GM23248 (cell line): ENCODE results near the gene NR2F2. TPM values are rescaled to one million over a fixed set of nuclear protein-coding genes. Genes with fewer than 3 reads are reported as not detected.

ENCODE experiments used
- DNase-seq: peaks from one replicate; pipeline ENCODE4 v3.0.0-alpha.2; 2015
- H2AFZ ChIP-seq: fragments of 200-600 bp; sonication (generic); 2 replicates; pipeline ENCODE4 v1.6.1; 2016; ENCODE audit warnings: antibody characterized with exemption
- H3F3A ChIP-seq: fragments of 200-600 bp; sonication (generic); 2 replicates; pipeline ENCODE4 v1.6.1; 2016; ENCODE audit warnings: mild to moderate bottlenecking, antibody characterized with exemption, mixed run types; ENCODE audit not compliant: insufficient read depth
- H3K27ac ChIP-seq: fragments of 200-600 bp; sonication (generic); 2 replicates; pipeline ENCODE4 v1.5.1; 2016; ENCODE audit warnings: mild to moderate bottlenecking
- H3K27me3 ChIP-seq: fragments of 200-600 bp; sonication (generic); replicated peaks from 2 replicates; pipeline ENCODE4 v1.6.1; 2016; ENCODE audit warnings: mild to moderate bottlenecking; ENCODE audit not compliant: insufficient read depth
- H3K36me3 ChIP-seq: fragments of 200-600 bp; sonication (generic); 2 replicates; pipeline ENCODE4 v1.6.1; 2016; ENCODE audit warnings: low read depth, mild to moderate bottlenecking
- H3K4me1 ChIP-seq: fragments of 200-600 bp; sonication (generic); 2 replicates; pipeline ENCODE4 v1.6.1; 2016; ENCODE audit warnings: mild to moderate bottlenecking; ENCODE audit not compliant: insufficient read depth
- H3K4me2 ChIP-seq: fragments of 200-600 bp; sonication (generic); one replicate; pipeline ENCODE4 v1.6.1; 2016; ENCODE audit warnings: mild to moderate bottlenecking; ENCODE audit not compliant: unreplicated experiment
- H3K4me3 ChIP-seq: fragments of 200-600 bp; sonication (generic); 2 replicates; pipeline ENCODE4 v1.5.1; 2016; ENCODE audit warnings: mild to moderate bottlenecking
- H3K79me2 ChIP-seq: fragments of 200-600 bp; sonication (generic); 2 replicates; pipeline ENCODE4 v1.6.1; 2016; ENCODE audit warnings: mild to moderate bottlenecking; ENCODE audit not compliant: insufficient read depth
- H3K9ac ChIP-seq: fragments of 200-600 bp; sonication (generic); 2 replicates; pipeline ENCODE4 v1.6.1; 2016; ENCODE audit warnings: mild to moderate bottlenecking
- H3K9me2 ChIP-seq: fragments of 200-600 bp; sonication (generic); 2 replicates; pipeline ENCODE4 v1.6.1; 2016; ENCODE audit warnings: mixed run types, mild to moderate bottlenecking, moderate library complexity; ENCODE audit not compliant: insufficient read depth
- H3K9me3 ChIP-seq: fragments of 200-600 bp; sonication (generic); one replicate; pipeline ENCODE4 v1.6.1; 2017; ENCODE audit warnings: low read depth
- H4K20me1 ChIP-seq: fragments of 200-600 bp; sonication (generic); 2 replicates; pipeline ENCODE4 v1.6.0; 2016; ENCODE audit not compliant: insufficient read depth
- EZH2 ChIP-seq: fragments of 200-600 bp; sonication (generic); IDR thresholded peaks from 2 replicates; pipeline ENCODE4 v1.6.1; 2018; ENCODE audit warnings: antibody characterized with exemption, mild to moderate bottlenecking; ENCODE audit not compliant: insufficient read depth, poor library complexity, severe bottlenecking
- EZH2phosphoT487 ChIP-seq: fragments of 200-600 bp; sonication (generic); IDR thresholded peaks from 2 replicates; pipeline ENCODE4 v1.6.1; 2018; ENCODE audit warnings: antibody characterized with exemption, moderate library complexity, mild to moderate bottlenecking, low read depth; ENCODE audit not compliant: insufficient read depth
- WGBS, 2 experiments: methylation state at CpG; one replicate each; pipeline ENCODE4 v1.1.6; 2015 to 2017; ENCODE audit warnings: low lambda C conversion rate in 2 of 2, low coverage in 1 of 2; ENCODE audit errors: missing lambda C conversion rate in 2 of 2; 5-methylcytosine and 5-hydroxymethylcytosine counted together
- in situ Hi-C: fragments of 300-500 bp; cut with MboI; formaldehyde crosslinking; loops from 2 replicates; pipeline ENCODE4 v1.15.0; 2020
- polyA plus RNA-seq: library from polyadenylated mRNA; unstranded; fragments of >200 nt; fragmentation: Nextera tagmentation; extraction: Ambion mirVana; gene quantifications from 2 replicates; pipeline ENCODE4 v1.2.1, GENCODE V29; 2016
- total RNA-seq: library from RNA; depleted of rRNA; stranded (reverse); fragments of >200 nt; shearing (Covaris generic); gene quantifications from 2 replicates; pipeline ENCODE4 v1.2.3, GENCODE V29; 2014

Gene NR2F2
- total and polyA plus RNA-seq, 2 experiments from 2014 or later = 5.9 to 23.8 TPM

DNA sequence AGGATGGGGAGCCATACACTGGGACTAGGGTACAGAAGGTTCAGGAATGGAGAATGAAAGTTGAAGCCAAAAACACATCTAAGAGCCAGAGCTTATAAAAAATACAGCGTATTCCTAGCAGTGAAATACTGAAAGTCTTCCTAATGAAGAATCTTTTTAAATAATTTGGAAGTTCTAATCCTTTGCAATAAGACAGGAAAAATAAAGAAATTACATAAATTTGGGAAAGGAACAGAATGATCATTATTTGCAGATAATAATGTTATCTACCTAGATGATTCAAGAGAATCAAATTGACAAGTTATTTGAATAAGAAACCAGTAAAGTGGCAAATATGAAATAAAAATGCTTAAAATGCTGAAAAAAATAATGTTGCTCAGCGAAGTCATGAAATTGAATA lies 32.3 kb upstream of the NR2F2 start:
- Histone ChIP-seq H4K20me1 (no peaks in the 10 kb centered on the region), H3K9me3 (peaks cover 4% of the 10 kb centered on the region), H3K27ac (no peak overlapping the region), H3K27me3 (no peaks in the 10 kb centered on the region), H3K4me2 (no peak overlapping the region), H2AFZ (no peak overlapping the region), H3K36me3 (no peaks in the 10 kb centered on the region), H3K9me2 (no peaks in the 10 kb centered on the region), H3K4me3 (no peak overlapping the region), H3K4me1 (no peaks in the 10 kb centered on the region), H3F3A (0 out of 2 replicates have a peak, but pooled peaks cover 7% of the 10 kb centered on the region), H3K79me2 (no peaks in the 10 kb centered on the region), H3K9ac (no peak overlapping the region)
- TF ChIP-seq EZH2 (no peak), EZH2phosphoT487 (no peak)
- WGBS, 2 experiments = 71 to 75% methylated on average over 2 of the region's 2 CpGs
- no peak for DNase-seq
- in situ Hi-C loops = no loop called here

DNA sequence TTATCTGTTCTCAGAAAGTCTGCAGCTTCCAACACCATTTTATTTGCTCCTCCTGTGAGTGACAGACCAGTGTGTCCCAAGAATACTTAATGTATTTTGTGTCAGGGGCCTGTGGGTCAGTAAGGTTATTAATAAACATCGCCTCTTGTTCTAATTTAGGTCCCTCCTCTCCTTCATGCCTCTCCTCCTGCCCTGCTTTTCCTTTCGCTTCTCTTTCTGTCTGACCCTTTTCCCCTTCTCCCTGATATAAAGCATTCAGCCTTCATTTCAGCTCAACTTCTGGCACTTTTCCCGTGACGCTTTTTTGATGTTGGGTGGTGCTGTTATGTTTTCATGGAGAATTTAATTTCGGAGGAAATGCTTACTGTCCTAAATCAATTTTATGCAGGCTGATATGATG lies 29.7 kb upstream of the NR2F2 start:
- H3K9me2 ChIP-seq = no peaks in the 10 kb centered on the region
- H3K4me3 ChIP-seq = no peak overlapping the region
- no peak overlapping the region for H3K4me2 ChIP-seq
- peaks cover 4% of the 10 kb centered on the region for H3K9me3 ChIP-seq
- H3K4me1 ChIP-seq = no peaks in the 10 kb centered on the region
- no peaks in the 10 kb centered on the region for H4K20me1 ChIP-seq
- H3K27me3 ChIP-seq = no peaks in the 10 kb centered on the region
- no peak for DNase-seq
- no peak for TF ChIP-seq EZH2phosphoT487
- TF ChIP-seq EZH2 = no peak
- 85 to 86% methylated on average over 5 of the region's 5 CpGs for WGBS, 2 experiments
- H3K36me3 ChIP-seq = no peaks in the 10 kb centered on the region
- H3F3A ChIP-seq = no peaks in the 10 kb centered on the region
- no peak overlapping the region for H2AFZ ChIP-seq
- H3K27ac ChIP-seq = no peak overlapping the region
- no peaks in the 10 kb centered on the region for H3K79me2 ChIP-seq
- H3K9ac ChIP-seq = no peak overlapping the region
- in situ Hi-C loops = no loop called here

DNA sequence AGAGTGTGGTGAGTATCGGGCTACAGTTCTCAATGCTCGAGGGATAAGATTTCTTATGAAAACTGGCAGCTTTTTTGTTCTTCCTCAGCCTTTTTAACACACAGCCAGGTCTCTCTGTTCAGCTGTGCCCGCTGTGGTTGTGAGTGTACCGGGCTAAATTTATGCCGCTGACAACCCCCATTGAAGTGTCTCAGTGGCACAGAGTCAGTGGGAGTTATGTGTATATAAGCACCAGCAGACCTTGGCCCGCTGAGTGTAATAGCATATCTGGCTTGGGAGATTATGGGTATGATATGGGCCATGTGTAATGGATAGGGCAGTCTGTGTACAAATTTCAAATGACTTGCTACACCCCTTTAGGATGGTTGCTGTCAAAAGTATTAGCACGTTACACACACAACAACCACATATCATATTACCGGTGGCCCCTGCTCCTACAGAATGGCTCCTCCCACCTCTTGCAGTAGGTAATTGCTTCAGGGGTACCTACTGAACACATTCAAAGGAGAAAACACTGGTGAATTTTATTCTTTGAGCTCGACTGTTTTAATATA lies 26.9 kb upstream of the NR2F2 start:
- H3K4me3 ChIP-seq = no peak overlapping the region
- H3K9me2 ChIP-seq = no peaks in the 10 kb centered on the region
- no peaks in the 10 kb centered on the region for H3K79me2 ChIP-seq
- H2AFZ ChIP-seq = no peak overlapping the region
- in situ Hi-C loops = no loop called here
- no peak overlapping the region for H3K9ac ChIP-seq
- DNase-seq = no peak
- H3K9me3 ChIP-seq = peaks cover under 1% of the 10 kb centered on the region
- H4K20me1 ChIP-seq = no peaks in the 10 kb centered on the region
- H3K4me2 ChIP-seq = no peak overlapping the region
- no peaks in the 10 kb centered on the region for H3K27me3 ChIP-seq
- H3K4me1 ChIP-seq = no peaks in the 10 kb centered on the region
- 84 to 86% methylated on average over 9 of the region's 9 CpGs for WGBS, 2 experiments
- no peak overlapping the region for H3K27ac ChIP-seq
- H3K36me3 ChIP-seq = no peaks in the 10 kb centered on the region
- no peaks in the 10 kb centered on the region for H3F3A ChIP-seq
- TF ChIP-seq EZH2 (no peak), EZH2phosphoT487 (no peak)

DNA sequence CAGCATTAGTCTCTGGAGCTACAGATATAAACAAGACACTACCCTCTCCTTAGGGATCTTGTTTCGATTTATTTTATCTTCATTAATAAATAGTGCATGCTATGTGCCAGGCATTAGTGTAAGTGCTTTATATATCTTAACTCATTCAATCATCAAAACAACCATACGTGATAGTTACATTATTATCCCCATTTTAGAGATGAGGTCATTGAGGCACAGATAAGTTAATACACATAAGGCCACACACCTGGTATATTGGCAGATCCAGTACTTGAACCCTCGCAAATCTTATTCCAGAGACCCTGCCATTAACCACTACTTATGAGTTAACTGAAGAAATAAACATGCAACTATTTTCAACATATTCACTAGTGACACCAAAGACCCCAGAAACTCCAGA lies 25.7 kb upstream of the NR2F2 start:
- Histone ChIP-seq H3K36me3 (no peaks in the 10 kb centered on the region), H3K4me3 (no peak overlapping the region), H3K9me3 (no peaks in the 10 kb centered on the region), H4K20me1 (no peaks in the 10 kb centered on the region), H3K9me2 (no peaks in the 10 kb centered on the region), H3K27me3 (no peaks in the 10 kb centered on the region), H3K27ac (no peak overlapping the region), H3K4me1 (no peaks in the 10 kb centered on the region), H3F3A (no peaks in the 10 kb centered on the region), H2AFZ (no peak overlapping the region), H3K4me2 (no peak overlapping the region), H3K9ac (no peak overlapping the region), H3K79me2 (no peaks in the 10 kb centered on the region)
- WGBS, 2 experiments = 72 to 83% methylated on average over 3 of the region's 3 CpGs
- no peak for TF ChIP-seq EZH2phosphoT487
- TF ChIP-seq EZH2 = no peak
- in situ Hi-C loops = no loop called here
- DNase-seq = no peak

DNA sequence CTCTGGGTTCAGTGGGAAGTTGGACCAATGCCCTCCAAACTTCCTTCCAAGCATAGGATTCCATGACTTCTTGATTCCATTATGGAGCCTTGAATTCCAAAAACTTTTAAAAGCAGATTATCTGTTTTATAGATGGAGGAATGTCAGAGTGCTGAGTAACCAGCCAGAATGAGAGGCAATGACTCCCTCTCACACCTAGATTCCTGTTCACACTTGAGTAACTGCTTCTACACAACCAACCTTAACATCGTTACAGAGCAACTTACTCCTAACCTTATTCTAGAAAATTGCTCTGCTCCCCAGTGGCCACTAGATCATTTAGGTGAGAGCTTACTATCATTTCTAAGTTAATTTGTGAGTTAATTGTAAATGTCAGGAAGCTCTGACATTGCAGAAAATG lies 24.2 kb upstream of the NR2F2 start:
- no peak overlapping the region for H3K4me2 ChIP-seq
- H4K20me1 ChIP-seq = no peaks in the 10 kb centered on the region
- H3K4me3 ChIP-seq = no peak overlapping the region
- H3K27ac ChIP-seq = no peak overlapping the region
- H3K36me3 ChIP-seq = no peaks in the 10 kb centered on the region
- no peak overlapping the region for H3K9ac ChIP-seq
- H2AFZ ChIP-seq = no peak overlapping the region
- no peaks in the 10 kb centered on the region for H3K79me2 ChIP-seq
- in situ Hi-C loops = no loop called here
- WGBS, 2 experiments = 100% methylated on average over 1 of the region's 1 CpG
- H3K27me3 ChIP-seq = no peaks in the 10 kb centered on the region
- no peaks in the 10 kb centered on the region for H3K4me1 ChIP-seq
- H3K9me2 ChIP-seq = no peaks in the 10 kb centered on the region
- no peaks in the 10 kb centered on the region for H3F3A ChIP-seq
- DNase-seq = no peak
- no peaks in the 10 kb centered on the region for H3K9me3 ChIP-seq
- no peak for TF ChIP-seq EZH2
- no peak for TF ChIP-seq EZH2phosphoT487
